Brain microvascular endothelial cell (primary cell): ENCODE data around the gene CACNA1I.
"Not testable (repeated sequence)": the region's sequence is repeated elsewhere in the genome, so short reads cannot be mapped to it uniquely, and the experiment has no call there.

ENCODE experiments used
- DNase-seq: peaks from one replicate; pipeline ENCODE4 v3.0.0-alpha.2; 2020
- H3K27ac ChIP-seq: fragments of 250-450 bp; sonication (Bioruptor Pico); 2 replicates; pipeline ENCODE4 v1.5.1; 2020; ENCODE audit warnings: mild to moderate bottlenecking, moderate library complexity
- H3K27me3 ChIP-seq: fragments of 250-450 bp; sonication (Bioruptor Pico); replicated peaks from 2 replicates; pipeline ENCODE4 v1.5.1; 2020; ENCODE audit warnings: mild to moderate bottlenecking
- H3K36me3 ChIP-seq: fragments of 250-450 bp; sonication (Bioruptor Pico); replicated peaks from 2 replicates; pipeline ENCODE4 v1.5.1; 2020; ENCODE audit warnings: mild to moderate bottlenecking
- H3K4me3 ChIP-seq: 2 replicates; pipeline ENCODE4 v1.5.1; 2011; ENCODE audit warnings: low read depth, mild to moderate bottlenecking, control low read depth, low read length, moderate library complexity
- in situ Hi-C: cut with HindIII; loops from 2 replicates; pipeline ENCODE4 v1.10.0; 2017; ENCODE audit warnings: low sequenced_read_pairs, low pct_ligation_motif_present
- TF ChIP-seq, protein P1 (sequence below): IDR thresholded peaks from 2 replicates; pipeline ENCODE4 v1.5.1; 2011; ENCODE audit warnings: low read depth, mild to moderate bottlenecking, moderate library complexity, low read length, control low read depth, inconsistent platforms; ENCODE audit errors: missing control alignments

Gene CACNA1I

DNA sequence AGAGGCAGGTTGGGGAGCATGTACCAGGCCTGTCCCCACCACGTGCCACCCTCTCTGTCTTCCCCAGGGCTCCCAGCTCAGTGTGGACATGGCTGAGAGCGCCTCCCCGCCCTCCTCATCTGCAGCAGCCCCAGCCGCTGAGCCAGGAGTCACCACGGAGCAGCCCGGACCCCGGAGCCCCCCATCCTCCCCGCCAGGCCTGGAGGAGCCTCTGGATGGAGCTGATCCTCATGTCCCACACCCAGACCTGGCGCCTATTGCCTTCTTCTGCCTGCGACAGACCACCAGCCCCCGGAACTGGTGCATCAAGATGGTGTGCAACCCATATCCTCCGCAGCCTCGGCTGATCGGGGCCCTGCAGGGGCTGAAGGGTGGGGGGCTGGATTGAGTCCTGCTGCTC is at the start of gene CACNA1I:
Gene CACNA1I, plus strand, starts transcription at position 89 of the 400 bp plus-strand sequence. Its CDS starts 0 bp downstream, at position 89.
- TF ChIP-seq, protein P1, sequence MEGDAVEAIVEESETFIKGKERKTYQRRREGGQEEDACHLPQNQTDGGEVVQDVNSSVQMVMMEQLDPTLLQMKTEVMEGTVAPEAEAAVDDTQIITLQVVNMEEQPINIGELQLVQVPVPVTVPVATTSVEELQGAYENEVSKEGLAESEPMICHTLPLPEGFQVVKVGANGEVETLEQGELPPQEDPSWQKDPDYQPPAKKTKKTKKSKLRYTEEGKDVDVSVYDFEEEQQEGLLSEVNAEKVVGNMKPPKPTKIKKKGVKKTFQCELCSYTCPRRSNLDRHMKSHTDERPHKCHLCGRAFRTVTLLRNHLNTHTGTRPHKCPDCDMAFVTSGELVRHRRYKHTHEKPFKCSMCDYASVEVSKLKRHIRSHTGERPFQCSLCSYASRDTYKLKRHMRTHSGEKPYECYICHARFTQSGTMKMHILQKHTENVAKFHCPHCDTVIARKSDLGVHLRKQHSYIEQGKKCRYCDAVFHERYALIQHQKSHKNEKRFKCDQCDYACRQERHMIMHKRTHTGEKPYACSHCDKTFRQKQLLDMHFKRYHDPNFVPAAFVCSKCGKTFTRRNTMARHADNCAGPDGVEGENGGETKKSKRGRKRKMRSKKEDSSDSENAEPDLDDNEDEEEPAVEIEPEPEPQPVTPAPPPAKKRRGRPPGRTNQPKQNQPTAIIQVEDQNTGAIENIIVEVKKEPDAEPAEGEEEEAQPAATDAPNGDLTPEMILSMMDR: no peak
- in situ Hi-C loops: loop anchor here (25.0 kb wide), 1 partner anchor 442 kb away; no protein-coding TSS in a partner anchor

DNA sequence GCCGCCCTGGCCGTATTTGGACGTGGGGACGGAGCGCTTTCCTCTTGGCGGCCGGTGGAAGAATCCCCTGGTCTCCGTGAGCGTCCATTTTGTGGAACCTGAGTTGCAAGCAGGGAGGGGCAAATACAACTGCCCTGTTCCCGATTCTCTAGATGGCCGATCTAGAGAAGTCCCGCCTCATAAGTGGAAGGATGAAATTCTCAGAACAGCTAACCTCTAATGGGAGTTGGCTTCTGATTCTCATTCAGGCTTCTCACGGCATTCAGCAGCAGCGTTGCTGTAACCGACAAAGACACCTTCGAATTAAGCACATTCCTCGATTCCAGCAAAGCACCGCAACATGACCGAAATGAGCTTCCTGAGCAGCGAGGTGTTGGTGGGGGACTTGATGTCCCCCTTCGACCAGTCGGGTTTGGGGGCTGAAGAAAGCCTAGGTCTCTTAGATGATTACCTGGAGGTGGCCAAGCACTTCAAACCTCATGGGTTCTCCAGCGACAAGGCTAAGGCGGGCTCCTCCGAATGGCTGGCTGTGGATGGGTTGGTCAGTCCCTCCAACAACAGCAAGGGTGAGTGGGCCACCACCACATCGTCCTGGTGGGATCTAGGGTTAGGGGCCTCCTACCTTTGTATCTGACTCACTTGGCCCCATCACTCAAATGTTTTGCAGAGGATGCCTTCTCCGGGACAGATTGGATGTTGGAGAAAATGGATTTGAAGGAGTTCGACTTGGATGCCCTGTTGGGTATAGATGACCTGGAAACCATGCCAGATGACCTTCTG is 49.3 kb upstream of the CACNA1I start:
- H3K36me3 ChIP-seq: peaks cover 43% of the 10 kb centered on the region

More for the DNA sequence above, at the start of gene CACNA1I:
- Histone ChIP-seq H3K27ac (no peak within 1 kb of the TSS), H3K4me3 (no peak within 1 kb of the TSS), H3K27me3 (no peaks in the 10 kb centered on the region), H3K36me3 (no peaks in the 10 kb centered on the region)
- DNase-seq: no peak

DNA sequence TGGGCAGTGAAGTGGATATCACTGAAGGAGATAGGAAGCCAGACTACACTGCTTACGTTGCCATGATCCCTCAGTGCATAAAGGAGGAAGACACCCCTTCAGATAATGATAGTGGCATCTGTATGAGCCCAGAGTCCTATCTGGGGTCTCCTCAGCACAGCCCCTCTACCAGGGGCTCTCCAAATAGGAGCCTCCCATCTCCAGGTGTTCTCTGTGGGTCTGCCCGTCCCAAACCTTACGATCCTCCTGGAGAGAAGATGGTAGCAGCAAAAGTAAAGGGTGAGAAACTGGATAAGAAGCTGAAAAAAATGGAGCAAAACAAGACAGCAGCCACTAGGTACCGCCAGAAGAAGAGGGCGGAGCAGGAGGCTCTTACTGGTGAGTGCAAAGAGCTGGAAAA is 48.5 kb upstream of the CACNA1I start:
- H3K4me3 ChIP-seq: peak overlapping the region; percentile 96
- H3K27ac ChIP-seq, H3K27me3 ChIP-seq, DNase-seq: not testable (repeated sequence)
- in situ Hi-C loops: loop anchor here (25.0 kb wide), 1 partner anchor 110 kb away; no protein-coding TSS in a partner anchor
- H3K36me3 ChIP-seq: peaks cover 40% of the 10 kb centered on the region

More for the DNA sequence above, 49.3 kb upstream of the CACNA1I start:
- not testable (repeated sequence) for H3K27me3 ChIP-seq, DNase-seq
- in situ Hi-C loops: loop anchor here (25.0 kb wide), 1 partner anchor 109 kb away; no protein-coding TSS in a partner anchor
- Histone ChIP-seq H3K4me3 (peak overlapping the region; percentile 96), H3K27ac (peak overlapping the region; percentile 99)

DNA sequence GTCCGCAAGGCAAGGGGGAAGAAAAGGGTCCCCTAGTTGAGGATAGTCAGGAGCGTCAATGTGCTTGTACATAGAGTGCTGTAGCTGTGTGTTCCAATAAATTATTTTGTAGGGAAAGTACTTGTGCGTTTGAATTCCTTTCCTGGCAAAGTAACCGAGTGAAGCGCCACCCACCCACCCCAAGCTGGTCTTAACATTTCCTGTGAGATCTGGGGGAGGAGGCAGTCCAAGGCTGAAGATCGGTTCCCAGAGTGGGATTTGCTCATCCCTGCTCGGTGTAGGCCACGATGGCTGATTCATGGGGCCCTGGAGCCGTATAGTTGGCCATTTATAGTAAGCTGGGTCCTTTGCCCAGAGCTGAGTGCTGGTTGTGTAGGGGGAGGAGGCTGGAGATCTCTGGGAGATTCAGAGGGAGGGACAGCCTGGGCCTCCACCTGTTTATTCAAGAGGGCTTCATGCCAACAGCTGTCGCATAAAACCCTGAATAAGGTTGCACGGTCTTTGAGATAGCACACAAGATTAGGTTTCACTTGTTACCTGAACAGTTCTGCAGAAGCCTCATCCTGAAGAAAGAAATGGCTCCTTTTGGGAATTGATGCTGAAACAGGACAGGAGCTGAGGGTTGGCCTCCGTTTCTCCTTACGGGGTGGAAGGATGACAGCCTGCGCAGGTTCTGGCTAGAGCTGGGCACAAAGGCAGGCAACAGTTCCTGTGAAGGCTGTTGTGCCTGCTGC is 47.8 kb upstream of the CACNA1I start:
- no peak for DNase-seq
- Histone ChIP-seq H3K4me3 (peak overlapping the region; percentile 96), H3K27me3 (no peaks in the 10 kb centered on the region), H3K36me3 (peaks cover 40% of the 10 kb centered on the region), H3K27ac (peak overlapping the region; percentile 11)
- in situ Hi-C loops: loop anchor here (25.0 kb wide), 1 partner anchor 110 kb away; no protein-coding TSS in a partner anchor
- TF ChIP-seq, protein P1: no peak

DNA sequence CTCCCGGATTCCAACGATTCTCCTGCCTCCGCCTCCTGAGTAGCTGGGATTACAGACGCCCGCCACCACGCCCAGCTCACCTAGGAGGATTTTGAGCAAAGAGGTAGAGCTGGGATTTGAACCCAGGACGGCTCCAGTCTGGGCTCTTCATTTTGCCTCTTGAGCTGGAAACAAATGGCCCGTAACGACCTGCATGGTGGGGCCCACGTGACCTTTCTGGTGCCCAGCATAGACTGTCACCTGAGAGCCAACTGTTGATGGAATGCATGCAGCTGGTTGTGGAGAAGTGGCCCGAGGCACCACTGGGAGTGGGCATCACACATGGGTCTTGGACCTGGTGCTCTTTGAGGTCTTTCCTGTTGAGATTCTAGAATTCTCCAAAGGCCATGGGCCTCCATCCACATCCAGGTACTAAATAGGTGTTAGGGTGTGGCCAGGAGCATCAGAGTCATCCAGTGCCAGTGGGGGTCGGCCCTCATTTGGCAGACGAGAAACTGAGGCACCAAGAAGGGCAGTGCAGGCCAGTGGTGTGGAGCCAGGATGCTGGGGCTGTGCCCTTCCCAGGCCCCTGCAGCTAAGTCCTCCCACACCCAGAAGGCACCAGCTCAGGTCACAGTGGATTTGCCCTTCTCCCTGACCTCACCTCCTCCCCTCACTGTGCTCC is 46.3 kb upstream of the CACNA1I start:
- H3K36me3 ChIP-seq: peaks cover 46% of the 10 kb centered on the region
- peak overlapping the region; percentile 15 for H3K4me3 ChIP-seq
- no peak for DNase-seq
- in situ Hi-C loops: loop anchor here (25.0 kb wide), 1 partner anchor 112 kb away; no protein-coding TSS in a partner anchor
- H3K27ac ChIP-seq: no peak overlapping the region
- TF ChIP-seq, protein P1: no peak
- no peaks in the 10 kb centered on the region for H3K27me3 ChIP-seq

DNA sequence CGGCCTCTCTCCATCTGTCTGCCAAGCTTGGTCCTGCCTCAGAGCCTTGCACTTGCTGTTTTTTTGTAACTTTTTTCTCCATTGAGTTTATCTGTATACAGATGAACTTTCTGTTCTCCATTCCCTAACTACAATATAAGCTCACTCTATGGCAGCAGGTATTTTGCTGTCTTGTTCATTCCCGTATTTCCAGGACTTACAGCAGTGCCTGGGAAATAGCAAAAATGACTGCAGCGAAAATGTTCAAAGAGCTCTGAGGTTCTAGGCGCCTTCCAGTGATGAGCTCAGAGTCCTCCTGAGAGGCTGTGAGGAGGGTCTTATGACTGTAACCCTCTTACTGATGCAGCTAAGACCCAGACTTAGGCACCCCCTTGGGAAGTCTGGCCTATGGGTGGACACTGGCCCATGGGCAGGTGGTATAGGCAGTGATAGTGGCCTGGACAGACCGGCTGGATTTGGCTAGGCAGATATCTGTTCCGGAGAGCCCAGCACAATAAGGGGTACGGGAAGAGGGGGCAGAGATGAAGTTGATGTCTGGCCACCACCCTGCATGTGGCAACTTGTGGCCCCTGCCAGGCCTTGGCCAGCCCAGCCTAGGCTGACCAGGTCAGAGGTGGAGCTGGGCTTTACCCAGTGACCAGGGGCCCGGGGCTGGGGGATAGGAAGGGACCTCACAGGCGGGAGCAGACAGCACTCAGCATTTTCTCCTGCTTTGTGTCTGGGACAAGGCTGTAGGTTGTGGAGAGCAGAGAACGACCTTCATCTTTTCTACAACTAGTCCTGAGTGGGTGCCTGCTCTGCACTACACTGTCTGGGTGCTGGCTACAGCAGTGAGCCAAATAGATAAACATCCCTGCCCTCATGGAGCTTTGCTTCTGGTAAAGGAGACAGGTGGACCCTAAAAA is 45.5 kb upstream of the CACNA1I start:
- DNase-seq: no peak
- Histone ChIP-seq H3K27me3 (no peaks in the 10 kb centered on the region), H3K36me3 (peaks cover 51% of the 10 kb centered on the region), H3K27ac (no peak overlapping the region), H3K4me3 (no peak overlapping the region)
- in situ Hi-C loops: loop anchor here (25.0 kb wide), 1 partner anchor 113 kb away; no protein-coding TSS in a partner anchor
- TF ChIP-seq, protein P1: no peak
